Breast epithelium (tissue), 3 donors: Measurements from ENCODE around the gene ALDH18A1.

Source experiments
- POLR2A ChIP-seq: fragments of 450-650 bp; IDR thresholded peaks from one replicate; pipeline ENCODE4 v1.6.1; 2016; ENCODE audit warnings: antibody characterized with exemption, mild to moderate bottlenecking, moderate library complexity
- TF ChIP-seq, protein P1 (sequence below), 3 donors: fragments of 450-650 bp; IDR thresholded peaks; one replicate each; pipeline ENCODE4 v1.5.1; 2016 to 2017; ENCODE audit warnings: antibody characterized with exemption in 3 of 3, mild to moderate bottlenecking in 3 of 3, moderate library complexity in 3 of 3

- TF ChIP-seq, protein P1, sequence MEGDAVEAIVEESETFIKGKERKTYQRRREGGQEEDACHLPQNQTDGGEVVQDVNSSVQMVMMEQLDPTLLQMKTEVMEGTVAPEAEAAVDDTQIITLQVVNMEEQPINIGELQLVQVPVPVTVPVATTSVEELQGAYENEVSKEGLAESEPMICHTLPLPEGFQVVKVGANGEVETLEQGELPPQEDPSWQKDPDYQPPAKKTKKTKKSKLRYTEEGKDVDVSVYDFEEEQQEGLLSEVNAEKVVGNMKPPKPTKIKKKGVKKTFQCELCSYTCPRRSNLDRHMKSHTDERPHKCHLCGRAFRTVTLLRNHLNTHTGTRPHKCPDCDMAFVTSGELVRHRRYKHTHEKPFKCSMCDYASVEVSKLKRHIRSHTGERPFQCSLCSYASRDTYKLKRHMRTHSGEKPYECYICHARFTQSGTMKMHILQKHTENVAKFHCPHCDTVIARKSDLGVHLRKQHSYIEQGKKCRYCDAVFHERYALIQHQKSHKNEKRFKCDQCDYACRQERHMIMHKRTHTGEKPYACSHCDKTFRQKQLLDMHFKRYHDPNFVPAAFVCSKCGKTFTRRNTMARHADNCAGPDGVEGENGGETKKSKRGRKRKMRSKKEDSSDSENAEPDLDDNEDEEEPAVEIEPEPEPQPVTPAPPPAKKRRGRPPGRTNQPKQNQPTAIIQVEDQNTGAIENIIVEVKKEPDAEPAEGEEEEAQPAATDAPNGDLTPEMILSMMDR (IDR thresholded peaks at IDR 0.05), result no peak
- no peak for TF ChIP-seq POLR2A
Measured at GRCh38 chr10:95635319-95635733, 21.2 kb downstream of the ALDH18A1 start.
